ENCODE results near the gene TCF21.

GRCh38 chr6:133854041-133854363, 34.9 kb upstream of the TCF21 start:
- no peak for TF ChIP-seq POLR2AphosphoS5 (IDR thresholded peaks at IDR 0.05; ENCODE audit: borderline replicate concordance, low read depth, low read length)
- TF ChIP-seq EZH2 (IDR thresholded peaks at IDR 0.05), result no peak
- TF ChIP-seq FOXP2 (optimal IDR thresholded peaks at IDR 0.05; ENCODE audit: control extremely low read depth, extremely low read length, insufficient read depth), result no peak

Data from SK-N-MC (cell line).